Measurements from ENCODE around the gene TUBA4A.

TUBA4A gene

DNA sequence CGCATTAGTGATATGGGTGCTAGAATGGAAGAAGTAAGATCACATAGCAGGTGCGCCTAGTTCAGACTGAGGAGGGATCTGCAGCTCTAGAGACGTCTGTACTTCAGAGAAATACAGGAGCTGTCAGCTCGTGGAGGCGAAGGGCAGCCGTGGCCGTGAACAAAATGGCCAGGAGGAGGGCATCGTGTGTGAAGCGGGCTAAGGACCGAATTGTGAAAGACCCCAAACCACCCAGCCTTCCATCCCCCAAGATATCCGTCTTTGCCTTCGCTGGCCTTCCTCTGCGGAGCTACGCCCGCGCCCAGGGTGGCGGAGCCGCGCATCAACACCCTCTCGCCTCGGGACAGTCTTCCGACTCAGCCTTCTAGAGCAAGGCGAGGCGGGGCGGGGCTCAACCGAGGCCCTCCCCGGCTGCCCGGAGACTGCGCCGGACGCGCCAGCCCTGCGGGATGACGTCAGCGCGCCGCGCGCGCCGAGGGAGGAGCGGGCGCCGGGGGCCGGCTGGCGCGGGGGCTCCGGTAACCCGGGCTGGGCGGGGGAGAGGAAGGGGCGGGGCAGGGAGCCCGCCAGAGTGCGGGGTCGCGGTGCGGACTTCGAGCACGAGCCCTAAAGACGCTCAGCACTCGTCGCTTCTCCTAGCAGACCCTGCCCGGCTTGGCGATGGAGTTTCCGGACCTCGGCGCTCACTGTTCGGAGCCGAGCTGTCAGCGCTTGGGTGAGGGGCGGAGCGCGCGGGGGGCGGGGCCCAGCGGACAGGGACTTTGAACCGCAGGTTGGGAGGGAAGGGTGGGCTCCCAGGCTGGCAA is 47.2 kb downstream of the TUBA4A start, which contains the start of gene ZFAND2B (continued):
- TF ChIP-seq ZNF768 (tag by site-specific recombination; IDR thresholded peaks at IDR 0.05) (no peak), ZNF155 (tag by site-specific recombination; IDR thresholded peaks at IDR 0.05) (no peak), ZNF404 (tag by site-specific recombination; IDR thresholded peaks at IDR 0.05) (no peak), ZNF596 (tag by site-specific recombination; IDR thresholded peaks at IDR 0.05) (no peak), ZNF473 (tag by site-specific recombination; IDR thresholded peaks at IDR 0.05) (no peak), ZNF514 (tag by site-specific recombination; IDR thresholded peaks at IDR 0.05) (no peak), ZNF354C (tag by site-specific recombination; IDR thresholded peaks at IDR 0.05; ENCODE audit: borderline replicate concordance, low read depth) (no peak), GLIS1 (tag by site-specific recombination; IDR thresholded peaks at IDR 0.05) (0 out of 2 replicates have a peak, but pooled peaks have one; percentile 21), ZIC2 (tag by site-specific recombination; IDR thresholded peaks at IDR 0.05) (no peak), RBAK (tag by site-specific recombination; IDR thresholded peaks at IDR 0.05) (no peak), KLF9 (tag by site-specific recombination; IDR thresholded peaks at IDR 0.05; ENCODE audit: low read depth) (peak; percentile 95), ZNF548 (tag by site-specific recombination; IDR thresholded peaks at IDR 0.05) (no peak), ZNF571 (tag by site-specific recombination; IDR thresholded peaks at IDR 0.05) (no peak), FEZF1 (tag by site-specific recombination; IDR thresholded peaks at IDR 0.05) (no peak), PRDM1 (tag by site-specific recombination; IDR thresholded peaks at IDR 0.05) (no peak), ZFP3 (tag by site-specific recombination; IDR thresholded peaks at IDR 0.05; ENCODE audit: low read depth) (no peak), ZBTB49 (tag by site-specific recombination; IDR thresholded peaks at IDR 0.05; ENCODE audit: low read depth) (no peak), ZNF701 (tag by site-specific recombination; IDR thresholded peaks at IDR 0.05) (no peak), ZNF529 (tag by site-specific recombination; IDR thresholded peaks at IDR 0.05; ENCODE audit: insufficient replicate concordance) (no peak), ZNF555 (tag by site-specific recombination; conservative IDR thresholded peaks at IDR 0.05) (no peak)
- TF ChIP-seq, protein P1, sequence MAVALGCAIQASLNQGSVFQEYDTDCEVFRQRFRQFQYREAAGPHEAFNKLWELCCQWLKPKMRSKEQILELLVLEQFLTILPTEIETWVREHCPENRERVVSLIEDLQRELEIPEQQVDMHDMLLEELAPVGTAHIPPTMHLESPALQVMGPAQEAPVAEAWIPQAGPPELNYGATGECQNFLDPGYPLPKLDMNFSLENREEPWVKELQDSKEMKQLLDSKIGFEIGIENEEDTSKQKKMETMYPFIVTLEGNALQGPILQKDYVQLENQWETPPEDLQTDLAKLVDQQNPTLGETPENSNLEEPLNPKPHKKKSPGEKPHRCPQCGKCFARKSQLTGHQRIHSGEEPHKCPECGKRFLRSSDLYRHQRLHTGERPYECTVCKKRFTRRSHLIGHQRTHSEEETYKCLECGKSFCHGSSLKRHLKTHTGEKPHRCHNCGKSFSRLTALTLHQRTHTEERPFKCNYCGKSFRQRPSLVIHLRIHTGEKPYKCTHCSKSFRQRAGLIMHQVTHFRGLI (tag by site-specific recombination; IDR thresholded peaks at IDR 0.05) = no peak
- TF ChIP-seq, protein P2, sequence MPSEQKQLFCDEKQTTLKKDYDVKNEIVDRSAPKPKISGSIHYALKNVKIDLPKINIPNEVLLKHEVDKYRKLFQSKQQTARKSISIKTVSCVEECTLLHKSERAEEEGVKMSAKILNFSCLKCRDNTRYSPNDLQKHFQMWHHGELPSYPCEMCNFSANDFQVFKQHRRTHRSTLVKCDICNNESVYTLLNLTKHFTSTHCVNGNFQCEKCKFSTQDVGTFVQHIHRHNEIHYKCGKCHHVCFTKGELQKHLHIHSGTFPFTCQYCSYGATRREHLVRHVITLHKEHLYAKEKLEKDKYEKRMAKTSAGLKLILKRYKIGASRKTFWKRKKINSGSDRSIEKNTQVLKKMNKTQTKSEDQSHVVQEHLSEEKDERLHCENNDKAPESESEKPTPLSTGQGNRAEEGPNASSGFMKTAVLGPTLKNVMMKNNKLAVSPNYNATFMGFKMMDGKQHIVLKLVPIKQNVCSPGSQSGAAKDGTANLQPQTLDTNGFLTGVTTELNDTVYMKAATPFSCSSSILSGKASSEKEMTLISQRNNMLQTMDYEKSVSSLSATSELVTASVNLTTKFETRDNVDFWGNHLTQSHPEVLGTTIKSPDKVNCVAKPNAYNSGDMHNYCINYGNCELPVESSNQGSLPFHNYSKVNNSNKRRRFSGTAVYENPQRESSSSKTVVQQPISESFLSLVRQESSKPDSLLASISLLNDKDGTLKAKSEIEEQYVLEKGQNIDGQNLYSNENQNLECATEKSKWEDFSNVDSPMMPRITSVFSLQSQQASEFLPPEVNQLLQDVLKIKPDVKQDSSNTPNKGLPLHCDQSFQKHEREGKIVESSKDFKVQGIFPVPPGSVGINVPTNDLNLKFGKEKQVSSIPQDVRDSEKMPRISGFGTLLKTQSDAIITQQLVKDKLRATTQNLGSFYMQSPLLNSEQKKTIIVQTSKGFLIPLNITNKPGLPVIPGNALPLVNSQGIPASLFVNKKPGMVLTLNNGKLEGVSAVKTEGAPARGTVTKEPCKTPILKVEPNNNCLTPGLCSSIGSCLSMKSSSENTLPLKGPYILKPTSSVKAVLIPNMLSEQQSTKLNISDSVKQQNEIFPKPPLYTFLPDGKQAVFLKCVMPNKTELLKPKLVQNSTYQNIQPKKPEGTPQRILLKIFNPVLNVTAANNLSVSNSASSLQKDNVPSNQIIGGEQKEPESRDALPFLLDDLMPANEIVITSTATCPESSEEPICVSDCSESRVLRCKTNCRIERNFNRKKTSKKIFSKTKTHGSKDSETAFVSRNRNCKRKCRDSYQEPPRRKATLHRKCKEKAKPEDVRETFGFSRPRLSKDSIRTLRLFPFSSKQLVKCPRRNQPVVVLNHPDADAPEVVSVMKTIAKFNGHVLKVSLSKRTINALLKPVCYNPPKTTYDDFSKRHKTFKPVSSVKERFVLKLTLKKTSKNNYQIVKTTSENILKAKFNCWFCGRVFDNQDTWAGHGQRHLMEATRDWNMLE (tag by site-specific recombination; conservative IDR thresholded peaks at IDR 0.05; ENCODE audit: low read depth) = no peak
- TF ChIP-seq, protein P3, sequence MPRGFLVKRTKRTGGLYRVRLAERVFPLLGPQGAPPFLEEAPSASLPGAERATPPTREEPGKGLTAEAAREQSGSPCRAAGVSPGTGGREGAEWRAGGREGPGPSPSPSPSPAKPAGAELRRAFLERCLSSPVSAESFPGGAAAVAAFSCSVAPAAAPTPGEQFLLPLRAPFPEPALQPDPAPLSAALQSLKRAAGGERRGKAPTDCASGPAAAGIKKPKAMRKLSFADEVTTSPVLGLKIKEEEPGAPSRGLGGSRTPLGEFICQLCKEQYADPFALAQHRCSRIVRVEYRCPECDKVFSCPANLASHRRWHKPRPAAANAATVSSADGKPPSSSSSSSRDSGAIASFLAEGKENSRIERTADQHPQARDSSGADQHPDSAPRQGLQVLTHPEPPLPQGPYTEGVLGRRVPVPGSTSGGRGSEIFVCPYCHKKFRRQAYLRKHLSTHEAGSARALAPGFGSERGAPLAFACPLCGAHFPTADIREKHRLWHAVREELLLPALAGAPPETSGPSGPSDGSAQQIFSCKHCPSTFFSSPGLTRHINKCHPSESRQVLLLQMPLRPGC (tag by site-specific recombination; IDR thresholded peaks at IDR 0.05) = no peak
- TF ChIP-seq, protein P4, sequence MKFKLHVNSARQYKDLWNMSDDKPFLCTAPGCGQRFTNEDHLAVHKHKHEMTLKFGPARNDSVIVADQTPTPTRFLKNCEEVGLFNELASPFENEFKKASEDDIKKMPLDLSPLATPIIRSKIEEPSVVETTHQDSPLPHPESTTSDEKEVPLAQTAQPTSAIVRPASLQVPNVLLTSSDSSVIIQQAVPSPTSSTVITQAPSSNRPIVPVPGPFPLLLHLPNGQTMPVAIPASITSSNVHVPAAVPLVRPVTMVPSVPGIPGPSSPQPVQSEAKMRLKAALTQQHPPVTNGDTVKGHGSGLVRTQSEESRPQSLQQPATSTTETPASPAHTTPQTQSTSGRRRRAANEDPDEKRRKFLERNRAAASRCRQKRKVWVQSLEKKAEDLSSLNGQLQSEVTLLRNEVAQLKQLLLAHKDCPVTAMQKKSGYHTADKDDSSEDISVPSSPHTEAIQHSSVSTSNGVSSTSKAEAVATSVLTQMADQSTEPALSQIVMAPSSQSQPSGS (tag by site-specific recombination; IDR thresholded peaks at IDR 0.05; ENCODE audit: low read depth) = peak; percentile 78
- TF ChIP-seq, protein P5, sequence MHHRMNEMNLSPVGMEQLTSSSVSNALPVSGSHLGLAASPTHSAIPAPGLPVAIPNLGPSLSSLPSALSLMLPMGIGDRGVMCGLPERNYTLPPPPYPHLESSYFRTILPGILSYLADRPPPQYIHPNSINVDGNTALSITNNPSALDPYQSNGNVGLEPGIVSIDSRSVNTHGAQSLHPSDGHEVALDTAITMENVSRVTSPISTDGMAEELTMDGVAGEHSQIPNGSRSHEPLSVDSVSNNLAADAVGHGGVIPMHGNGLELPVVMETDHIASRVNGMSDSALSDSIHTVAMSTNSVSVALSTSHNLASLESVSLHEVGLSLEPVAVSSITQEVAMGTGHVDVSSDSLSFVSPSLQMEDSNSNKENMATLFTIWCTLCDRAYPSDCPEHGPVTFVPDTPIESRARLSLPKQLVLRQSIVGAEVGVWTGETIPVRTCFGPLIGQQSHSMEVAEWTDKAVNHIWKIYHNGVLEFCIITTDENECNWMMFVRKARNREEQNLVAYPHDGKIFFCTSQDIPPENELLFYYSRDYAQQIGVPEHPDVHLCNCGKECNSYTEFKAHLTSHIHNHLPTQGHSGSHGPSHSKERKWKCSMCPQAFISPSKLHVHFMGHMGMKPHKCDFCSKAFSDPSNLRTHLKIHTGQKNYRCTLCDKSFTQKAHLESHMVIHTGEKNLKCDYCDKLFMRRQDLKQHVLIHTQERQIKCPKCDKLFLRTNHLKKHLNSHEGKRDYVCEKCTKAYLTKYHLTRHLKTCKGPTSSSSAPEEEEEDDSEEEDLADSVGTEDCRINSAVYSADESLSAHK (tag by site-specific recombination; IDR thresholded peaks at IDR 0.05) = no peak
